Spleen (tissue), 11 donors: ENCODE measurements around the gene MEGF8. TPM values are rescaled to one million over a fixed set of nuclear protein-coding genes. Genes with fewer than 3 reads are reported as not detected.

ENCODE experiments used
- DNase-seq: peaks from one replicate; pipeline ENCODE4 v3.0.0-alpha.2; 2020
- H3K27ac ChIP-seq, 8 donors: fragments of 200-600 bp; sonication (generic) in 7 of 8; 1 replicate in 4 of 8; 2 replicates in 4 of 8; pipeline versions ENCODE4 v1.5.0 to v1.8.0; 2016 to 2021; ENCODE audit warnings: inconsistent platforms in 4 of 8, mild to moderate bottlenecking in 4 of 8, moderate library complexity in 1 of 8
- H3K27me3 ChIP-seq, 7 donors: fragments of 200-600 bp; sonication (generic) in 6 of 7; replicated peaks in 1 of 7; 1 replicate in 4 of 7; 2 replicates in 3 of 7; pipeline versions ENCODE4 v1.5.0 to v1.8.0; 2016 to 2021; ENCODE audit warnings: inconsistent platforms in 3 of 7, mild to moderate bottlenecking in 1 of 7
- H3K36me3 ChIP-seq, 6 donors: fragments of 200-600 bp; sonication (generic) in 5 of 6; 1 replicate in 4 of 6; 2 replicates in 2 of 6; pipeline versions ENCODE4 v1.5.0 to v1.8.0; 2016 to 2021; ENCODE audit warnings: inconsistent platforms in 2 of 6
- H3K4me1 ChIP-seq, 6 donors: fragments of 200-600 bp; sonication (generic) in 5 of 6; 1 replicate in 3 of 6; 2 replicates in 3 of 6; pipeline versions ENCODE4 v1.5.0 to v1.8.0; 2016 to 2021; ENCODE audit warnings: inconsistent platforms in 3 of 6
- H3K4me3 ChIP-seq, 8 donors: fragments of 200-600 bp; sonication (generic) in 7 of 8; 1 replicate in 4 of 8; 2 replicates in 4 of 8; pipeline versions ENCODE4 v1.5.0 to v1.8.0; 2016 to 2021; ENCODE audit warnings: inconsistent platforms in 4 of 8, mild to moderate bottlenecking in 4 of 8, moderate library complexity in 2 of 8
- H3K9me3 ChIP-seq, 8 donors: fragments of 200-600 bp; sonication (generic) in 7 of 8; 1 replicate in 4 of 8; 2 replicates in 4 of 8; pipeline versions ENCODE4 v1.5.0 to v1.8.0; 2016 to 2021; ENCODE audit warnings: inconsistent platforms in 4 of 8
- POLR2A ChIP-seq, 3 donors: fragments of 450-650 bp; IDR thresholded peaks; one replicate each; pipeline ENCODE4 v1.5.1; 2017; ENCODE audit warnings: antibody characterized with exemption in 3 of 3, mild to moderate bottlenecking in 1 of 3
- POLR2AphosphoS5 ChIP-seq, 3 donors: sonication (generic); formaldehyde crosslinking; IDR thresholded peaks; one replicate each; pipeline ENCODE4 v1.5.1; 2017; ENCODE audit warnings: antibody characterized with exemption in 3 of 3
- WGBS, 5 donors: extraction: QIAGEN DNeasy Blood & Tissue Kit in 3 of 5; methylation state at CpG; one replicate each; pipeline versions ENCODE4 v1.1.5 to v1.1.7; 2013 to 2018; 5-methylcytosine and 5-hydroxymethylcytosine counted together
- intact Hi-C: fragments of 100-400 bp; cut with DNase I; formaldehyde crosslinking; loops from one replicate; pipeline ENCODE4 v1.15.0; 2023; ENCODE audit warnings: low total_unique reads
- polyA plus RNA-seq, 3 donors: library from polyadenylated mRNA; stranded (reverse); fragments of 200-250 nt; gene quantifications; one replicate each; pipeline ENCODE4 v1.2.1, GENCODE V29; 2013
- total RNA-seq, 7 donors: library from RNA; depleted of rRNA in 3 of 7; stranded (reverse); fragments of >200 nt in 3 of 7; fragmentation: NEBNext Ultra II Directional in 4 of 7; extraction: Animal tissue kit (Norgen Biotek cat#: 25700) in 4 of 7; gene quantifications; one replicate each; pipeline versions ENCODE4 v1.1.0 to v1.2.1, GENCODE V29; 2016 to 2021
- TF ChIP-seq, protein P1 (sequence below), 11 experiments: fragments of 200-600 bp in 7 of 11; fragments of 450-650 bp in 4 of 11; sonication (generic) in 4 of 11; IDR thresholded peaks in 8 of 11; conservative IDR thresholded peaks in 3 of 11; 1 replicate in 7 of 11; 2 replicates in 4 of 11; pipeline versions ENCODE4 v1.4.0 to v1.8.0; 2016 to 2021; ENCODE audit warnings: antibody characterized with exemption in 11 of 11, inconsistent platforms in 4 of 11, mild to moderate bottlenecking in 1 of 11
- donor health status: healthy with polysubstance abuse.
- donor health status: DM: no; HTN: no; CAD: no; lungs with moderate emphysema.
- donor health status: DM: no; HTN: no; CAD: no.
- donor health status: Bipolar disorder and iron deficiency.
- donor health status: healthy.
- donor health status: DM: no; HTN: no; CAD: no.
- donor health status: DM: yes; HTN: yes; CAD: no.

MEGF8 gene
- total and polyA plus RNA-seq, 10 donors, result 2.3 to 26.2 (median 18.7) TPM

GRCh38 chr19:42401365-42402303, 76.2 kb downstream of the MEGF8 start:
- H3K27me3 ChIP-seq, result no peaks in the 10 kb centered on the region
- peak overlapping the region; percentile 64 to 87 (median 79) for H3K27ac ChIP-seq
- TF ChIP-seq POLR2AphosphoS5 (IDR thresholded peaks at IDR 0.05), result peak; percentile 76 to 89 (median 85)
- TF ChIP-seq, protein P1, sequence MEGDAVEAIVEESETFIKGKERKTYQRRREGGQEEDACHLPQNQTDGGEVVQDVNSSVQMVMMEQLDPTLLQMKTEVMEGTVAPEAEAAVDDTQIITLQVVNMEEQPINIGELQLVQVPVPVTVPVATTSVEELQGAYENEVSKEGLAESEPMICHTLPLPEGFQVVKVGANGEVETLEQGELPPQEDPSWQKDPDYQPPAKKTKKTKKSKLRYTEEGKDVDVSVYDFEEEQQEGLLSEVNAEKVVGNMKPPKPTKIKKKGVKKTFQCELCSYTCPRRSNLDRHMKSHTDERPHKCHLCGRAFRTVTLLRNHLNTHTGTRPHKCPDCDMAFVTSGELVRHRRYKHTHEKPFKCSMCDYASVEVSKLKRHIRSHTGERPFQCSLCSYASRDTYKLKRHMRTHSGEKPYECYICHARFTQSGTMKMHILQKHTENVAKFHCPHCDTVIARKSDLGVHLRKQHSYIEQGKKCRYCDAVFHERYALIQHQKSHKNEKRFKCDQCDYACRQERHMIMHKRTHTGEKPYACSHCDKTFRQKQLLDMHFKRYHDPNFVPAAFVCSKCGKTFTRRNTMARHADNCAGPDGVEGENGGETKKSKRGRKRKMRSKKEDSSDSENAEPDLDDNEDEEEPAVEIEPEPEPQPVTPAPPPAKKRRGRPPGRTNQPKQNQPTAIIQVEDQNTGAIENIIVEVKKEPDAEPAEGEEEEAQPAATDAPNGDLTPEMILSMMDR (IDR thresholded peaks at IDR 0.05 in 8 of 11, conservative IDR thresholded peaks at IDR 0.05 in 3 of 11), result peak; percentile 57 to 88 (median 82)
- peak in 1 of 3 donors; percentile 16 for TF ChIP-seq POLR2A (IDR thresholded peaks at IDR 0.05)
- peaks cover 19 to 51% (median 38%) of the 10 kb centered on the region in 6 donors for H3K4me1 ChIP-seq
- DNase-seq, result peak; percentile 94
- 1 to 3% (median 1%) methylated on average over 51 to 80 of the region's 80 CpGs for WGBS, 5 donors
- peaks cover 0 to 40% (median 16%) of the 10 kb centered on the region in 6 donors for H3K36me3 ChIP-seq
- H3K4me3 ChIP-seq, result peak overlapping the region; percentile 45 to 82 (median 56)
- no peaks in the 10 kb centered on the region for H3K9me3 ChIP-seq
- intact Hi-C loops, result no loop called here

DNA sequence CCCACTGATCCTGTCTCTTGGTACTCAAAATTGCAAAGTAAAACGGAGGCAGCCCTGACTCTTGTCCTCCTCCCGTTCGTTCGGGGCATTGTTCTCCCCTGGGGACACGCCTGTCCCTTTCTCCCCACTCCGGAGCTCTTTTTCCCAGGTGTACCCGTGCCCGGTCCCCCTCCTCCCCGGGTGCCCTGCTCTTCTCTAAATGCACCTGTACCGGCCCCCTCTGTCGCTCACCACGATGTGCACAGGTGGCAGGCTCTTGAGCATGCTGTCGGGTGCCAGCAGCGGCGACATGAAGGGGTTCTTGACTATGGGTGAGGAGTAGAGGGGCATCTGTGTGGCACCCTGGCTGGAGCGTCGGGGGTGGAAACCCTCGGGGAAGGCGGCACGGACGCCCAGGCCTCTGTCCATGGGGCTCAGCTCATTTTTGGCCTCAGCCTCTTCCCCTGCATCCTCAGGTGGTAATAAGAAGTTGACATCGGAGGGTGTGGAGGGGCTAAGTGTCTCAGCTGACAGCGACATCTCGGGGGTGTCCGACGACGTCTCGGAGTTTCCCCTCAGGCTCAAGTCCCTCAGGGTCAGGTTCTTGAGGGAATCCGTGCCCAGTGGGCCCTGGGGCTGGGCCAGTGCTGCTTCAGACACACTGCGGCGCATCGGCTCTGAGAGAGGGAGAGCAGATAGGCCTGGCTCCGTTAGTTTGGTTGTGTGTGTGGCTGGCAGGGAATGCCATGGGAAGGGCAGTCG, 77.1 kb downstream of the MEGF8 start:
- peak in 1 of 3 donors; percentile 36 for TF ChIP-seq POLR2AphosphoS5 (IDR thresholded peaks at IDR 0.05)
- TF ChIP-seq, protein P1 (IDR thresholded peaks at IDR 0.05 in 8 of 11, conservative IDR thresholded peaks at IDR 0.05 in 3 of 11), result no peak
- no peak for TF ChIP-seq POLR2A (IDR thresholded peaks at IDR 0.05)
- Histone ChIP-seq H3K36me3 (peaks cover 0 to 49% (median 23%) of the 10 kb centered on the region in 6 donors), H3K27ac (peak overlapping the region in 6 of 8 donors; percentile 70 to 87 (median 81)), H3K9me3 (no peaks in the 10 kb centered on the region), H3K27me3 (no peaks in the 10 kb centered on the region), H3K4me3 (peak overlapping the region in 5 of 8 donors; percentile 54 to 82 (median 58)), H3K4me1 (peaks cover 17 to 44% (median 32%) of the 10 kb centered on the region in 6 donors)
- intact Hi-C loops, result no loop called here
- DNase-seq, result peak; percentile 74
- 73 to 79% (median 76%) methylated on average over 33 to 34 of the region's 34 CpGs for WGBS, 5 donors

GRCh38 chr19:42403586-42403985, 78.2 kb downstream of the MEGF8 start:
- no peak overlapping the region for H3K4me3 ChIP-seq
- peaks cover 0 to 60% (median 30%) of the 10 kb centered on the region in 6 donors for H3K36me3 ChIP-seq
- TF ChIP-seq, protein P1 (IDR thresholded peaks at IDR 0.05 in 8 of 11, conservative IDR thresholded peaks at IDR 0.05 in 3 of 11), result no peak
- no peak for TF ChIP-seq POLR2AphosphoS5 (IDR thresholded peaks at IDR 0.05)
- TF ChIP-seq POLR2A (IDR thresholded peaks at IDR 0.05), result no peak
- no peaks in the 10 kb centered on the region for H3K9me3 ChIP-seq
- DNase-seq, result no peak
- H3K4me1 ChIP-seq, result peaks cover 12 to 34% (median 23%) of the 10 kb centered on the region in 6 donors
- H3K27me3 ChIP-seq, result no peaks in the 10 kb centered on the region
- 95 to 98% (median 95%) methylated on average over 10 of the region's 10 CpGs for WGBS, 5 donors
- intact Hi-C loops, result no loop called here
- no peak overlapping the region for H3K27ac ChIP-seq
